ENCODE results near the gene TRPM3.

TRPM3 gene

GRCh38 chr9:70569070-70569772, 552.2 kb downstream of the TRPM3 start:
- TF ChIP-seq CTCF (IDR thresholded peaks at IDR 0.05; ENCODE audit: low read depth, low read length, missing control alignments), result no peak
- DNase-seq (ENCODE audit: low read depth), result no peak
- in situ Hi-C loops (cut with HindIII; ENCODE audit: low sequenced_read_pairs), result no loop called here
- no peak overlapping the region for H3K4me3 ChIP-seq (ENCODE audit: low read depth, low read length)

DNA sequence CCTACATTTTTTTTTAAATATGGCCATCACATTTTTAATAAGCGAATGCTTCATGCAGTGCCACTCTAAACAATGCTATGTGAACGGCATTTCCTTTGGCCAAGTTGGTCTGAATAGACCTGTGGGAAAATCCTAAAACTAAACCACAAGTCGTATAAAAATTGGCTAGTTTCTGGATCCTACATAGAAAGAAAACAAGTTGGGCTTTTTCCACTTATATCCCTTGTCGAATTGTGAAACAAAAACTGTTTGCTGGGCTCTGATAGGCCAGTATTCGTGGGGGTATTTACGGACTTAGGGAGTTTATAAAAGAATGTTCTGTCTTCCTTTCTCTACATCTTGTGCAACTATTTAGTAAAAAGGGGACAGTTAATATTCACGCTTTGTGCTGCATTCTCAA, 553.9 kb downstream of the TRPM3 start:
- peak; percentile 35 for DNase-seq (ENCODE audit: low read depth)
- no peak for TF ChIP-seq CTCF (IDR thresholded peaks at IDR 0.05; ENCODE audit: low read depth, low read length, missing control alignments)
- in situ Hi-C loops (cut with HindIII; ENCODE audit: low sequenced_read_pairs), result no loop called here
- no peak overlapping the region for H3K4me3 ChIP-seq (ENCODE audit: low read depth, low read length)

DNA sequence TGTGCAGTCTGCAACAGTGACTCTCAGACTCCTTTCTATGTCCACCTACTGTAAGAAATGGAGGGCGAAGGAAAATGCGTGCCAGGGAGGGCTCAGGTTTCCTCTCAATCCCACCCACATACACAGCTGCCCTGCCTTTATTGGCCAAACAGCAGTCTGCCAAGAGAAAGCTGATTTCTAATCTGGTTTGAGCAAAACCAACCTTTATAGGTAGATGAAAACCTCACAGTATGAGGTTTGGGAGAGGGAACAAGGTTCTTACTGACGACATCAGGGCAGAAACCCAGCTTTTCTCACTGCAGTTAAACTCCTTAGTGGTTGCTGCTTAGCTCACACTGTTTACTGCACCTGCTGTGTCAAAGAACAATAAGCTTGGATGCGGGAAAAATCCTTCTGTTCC, 554.7 kb downstream of the TRPM3 start:
- H3K4me3 ChIP-seq (ENCODE audit: low read depth, low read length), result no peak overlapping the region
- DNase-seq (ENCODE audit: low read depth), result peak; percentile 38
- in situ Hi-C loops (cut with HindIII; ENCODE audit: low sequenced_read_pairs), result no loop called here
- TF ChIP-seq CTCF (IDR thresholded peaks at IDR 0.05; ENCODE audit: low read depth, low read length, missing control alignments), result no peak

GRCh38 chr9:70566066-70566465, 555.4 kb downstream of the TRPM3 start:
- no peak for TF ChIP-seq CTCF (IDR thresholded peaks at IDR 0.05; ENCODE audit: low read depth, low read length, missing control alignments)
- no peak for DNase-seq (ENCODE audit: low read depth)
- no peak overlapping the region for H3K4me3 ChIP-seq (ENCODE audit: low read depth, low read length)
- in situ Hi-C loops (cut with HindIII; ENCODE audit: low sequenced_read_pairs), result no loop called here

DNA sequence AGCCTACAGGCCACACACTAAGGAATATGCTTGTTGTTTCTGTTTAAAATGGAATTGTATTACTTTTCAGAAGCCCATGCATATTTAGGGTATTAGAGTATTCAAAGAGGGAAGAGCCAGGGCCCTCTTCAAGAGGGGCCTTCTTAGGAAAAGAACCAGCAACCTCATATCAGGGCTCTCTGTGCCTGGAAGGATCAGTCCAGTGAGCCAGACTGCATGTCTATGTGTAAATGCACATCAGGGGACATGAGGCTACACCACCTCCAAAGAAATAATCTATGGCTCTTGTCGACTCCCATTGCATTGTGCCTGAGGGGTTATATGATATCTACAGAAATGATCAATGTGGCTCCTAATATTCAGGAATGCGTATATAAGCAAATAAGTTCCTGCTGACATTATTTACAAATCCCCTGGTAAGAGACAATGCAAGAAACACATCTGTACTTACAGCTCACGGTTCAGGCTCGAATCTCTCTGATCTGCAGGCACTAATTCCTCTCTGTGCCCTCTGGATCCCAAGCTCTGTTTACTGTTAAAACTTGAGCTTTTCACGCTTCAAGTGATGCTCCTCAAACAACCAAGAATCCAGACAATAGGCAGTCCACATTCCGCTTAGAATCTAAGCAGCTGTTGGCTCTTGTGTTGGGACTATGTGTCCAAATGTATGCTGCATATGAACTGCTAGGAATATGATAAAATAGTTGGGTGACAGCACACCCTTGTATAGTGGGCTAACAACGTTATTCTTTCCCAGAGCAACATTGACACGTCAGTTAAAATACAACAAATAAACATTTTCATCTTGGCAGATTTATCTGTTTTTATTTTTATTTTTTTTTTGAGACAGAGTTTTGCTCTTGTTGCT, 556.7 kb downstream of the TRPM3 start:
- no peak overlapping the region for H3K4me3 ChIP-seq (ENCODE audit: low read depth, low read length)
- in situ Hi-C loops (cut with HindIII; ENCODE audit: low sequenced_read_pairs), result no loop called here
- no peak for TF ChIP-seq CTCF (IDR thresholded peaks at IDR 0.05; ENCODE audit: low read depth, low read length, missing control alignments)
- DNase-seq (ENCODE audit: low read depth), result no peak

DNA sequence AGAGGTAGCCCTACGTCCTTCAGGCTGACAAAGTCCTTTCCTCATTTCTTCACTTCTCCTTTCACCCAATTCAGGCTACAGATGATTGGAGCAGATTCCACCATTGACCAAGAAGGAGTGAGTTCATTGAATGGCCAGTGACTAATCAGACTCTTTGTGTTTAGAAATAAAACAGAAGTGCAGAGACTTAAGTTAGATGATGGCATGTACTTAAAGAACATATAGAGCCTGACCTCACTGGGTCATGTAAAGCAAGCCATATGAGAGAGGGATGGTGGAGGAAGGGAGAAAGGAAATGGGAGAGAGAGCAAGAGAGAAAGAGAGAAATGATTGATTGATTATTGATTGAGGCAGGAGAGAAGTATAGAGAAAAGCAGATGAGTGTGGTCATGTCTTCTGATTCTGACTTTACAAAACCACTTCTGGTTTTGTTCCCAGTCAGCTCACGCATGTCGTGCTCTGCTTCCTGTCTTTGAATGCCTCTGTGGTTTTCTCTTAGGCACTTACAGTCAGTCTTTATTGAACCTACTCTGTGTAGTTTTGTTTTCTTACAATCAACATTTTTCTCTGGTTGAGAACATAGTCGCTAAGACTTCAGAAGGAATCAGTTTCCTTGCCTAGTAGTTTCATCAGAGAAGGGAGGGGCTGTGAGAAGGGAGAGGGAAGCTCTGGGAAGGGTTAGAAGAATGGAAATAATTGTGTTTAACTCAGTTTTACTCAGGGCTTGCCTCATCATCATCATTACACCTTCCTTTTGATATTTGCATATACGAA, 557.8 kb downstream of the TRPM3 start:
- in situ Hi-C loops (cut with HindIII; ENCODE audit: low sequenced_read_pairs), result no loop called here
- H3K4me3 ChIP-seq (ENCODE audit: low read depth, low read length), result no peak overlapping the region
- no peak for TF ChIP-seq CTCF (IDR thresholded peaks at IDR 0.05; ENCODE audit: low read depth, low read length, missing control alignments)
- peak; percentile 76 for DNase-seq (ENCODE audit: low read depth)
